MM.1S (cell line): ENCODE measurements around the gene FBXW12.

ENCODE experiments used
- DNase-seq: peaks from one replicate; pipeline ENCODE4 v3.0.0-alpha.2; 2015
- H2AFZ ChIP-seq: fragments of 300-600 bp; sonication (generic); 2 replicates; pipeline ENCODE4 v1.6.0; 2016; ENCODE audit warnings: antibody characterized with exemption, low read length
- H3F3A ChIP-seq: fragments of 300-600 bp; sonication (generic); 2 replicates; pipeline ENCODE4 v1.6.1; 2016; ENCODE audit warnings: mild to moderate bottlenecking, antibody characterized with exemption, low read length, moderate library complexity, mixed read lengths; ENCODE audit not compliant: insufficient read depth
- H3K27ac ChIP-seq: fragments of 300-600 bp; sonication (generic); 2 replicates; pipeline ENCODE4 v1.5.1; 2016; ENCODE audit warnings: mild to moderate bottlenecking, low read length
- H3K27me3 ChIP-seq: fragments of 300-600 bp; sonication (generic); replicated peaks from 2 replicates; pipeline ENCODE4 v1.6.0; 2016; ENCODE audit warnings: low read length; ENCODE audit not compliant: insufficient read depth
- H3K36me3 ChIP-seq: fragments of 300-600 bp; sonication (generic); replicated peaks from 2 replicates; pipeline ENCODE4 v1.6.1; 2016; ENCODE audit warnings: mild to moderate bottlenecking, low read length, mixed read lengths; ENCODE audit not compliant: insufficient read depth
- H3K4me1 ChIP-seq: fragments of 300-600 bp; sonication (generic); 2 replicates; pipeline ENCODE4 v1.6.1; 2016; ENCODE audit warnings: low read length, mixed read lengths
- H3K4me2 ChIP-seq: fragments of 300-600 bp; sonication (generic); 2 replicates; pipeline ENCODE4 v1.6.0; 2016; ENCODE audit warnings: low read depth, low read length
- H3K4me3 ChIP-seq: fragments of 300-600 bp; sonication (generic); 2 replicates; pipeline ENCODE4 v1.5.1; 2016; ENCODE audit warnings: low read length, mixed read lengths
- H3K79me2 ChIP-seq: fragments of 300-600 bp; sonication (generic); 2 replicates; pipeline ENCODE4 v1.6.1; 2016; ENCODE audit warnings: mixed run types, low read length, mixed read lengths
- H3K9ac ChIP-seq: fragments of 300-600 bp; sonication (generic); 2 replicates; pipeline ENCODE4 v1.6.1; 2016; ENCODE audit warnings: low read length, mixed read lengths
- H3K9me2 ChIP-seq: fragments of 300-600 bp; sonication (generic); replicated peaks from 2 replicates; pipeline ENCODE4 v1.6.1; 2016; ENCODE audit warnings: mild to moderate bottlenecking, low read length, mixed read lengths; ENCODE audit not compliant: insufficient read depth
- H3K9me3 ChIP-seq: fragments of 300-600 bp; sonication (generic); replicated peaks from 2 replicates; pipeline ENCODE4 v1.6.1; 2016; ENCODE audit warnings: mild to moderate bottlenecking, low read length, mixed read lengths; ENCODE audit not compliant: insufficient read depth
- H4K20me1 ChIP-seq: fragments of 300-600 bp; sonication (generic); 2 replicates; pipeline ENCODE4 v1.6.1; 2016; ENCODE audit warnings: mild to moderate bottlenecking, low read length, moderate library complexity, mixed read lengths; ENCODE audit not compliant: insufficient read depth
- CTCF ChIP-seq: fragments of 300-600 bp; sonication (generic); IDR thresholded peaks from 2 replicates; pipeline ENCODE4 v1.5.1; 2016; ENCODE audit warnings: antibody characterized with exemption, low read length, mixed read lengths
- EZH2 ChIP-seq: fragments of 300-600 bp; sonication (generic); optimal IDR thresholded peaks from 2 replicates; pipeline ENCODE3; 2017; ENCODE audit warnings: low read depth, mild to moderate bottlenecking, antibody characterized with exemption, low read length, mixed read lengths
- EZH2phosphoT487 ChIP-seq: fragments of 300-600 bp; sonication (generic); IDR thresholded peaks from 2 replicates; pipeline ENCODE4 v1.6.1; 2018; ENCODE audit warnings: antibody characterized with exemption, low read length

The FBXW12 gene

GRCh38 chr3:48436855-48437254 lies 64.8 kb downstream of the FBXW12 start:
- Histone ChIP-seq H3K9ac (no peak overlapping the region), H3F3A (peaks cover 6% of the 10 kb centered on the region; the same call in 1 of the 2 replicates), H2AFZ (no peak overlapping the region), H3K79me2 (peaks cover 29% of the 10 kb centered on the region), H3K9me3 (no peaks in the 10 kb centered on the region), H3K9me2 (no peaks in the 10 kb centered on the region), H3K4me2 (no peak overlapping the region), H3K36me3 (no peaks in the 10 kb centered on the region), H3K4me3 (no peak overlapping the region), H4K20me1 (no peaks in the 10 kb centered on the region), H3K27ac (no peak overlapping the region), H3K4me1 (peaks cover 11% of the 10 kb centered on the region), H3K27me3 (no peaks in the 10 kb centered on the region)
- TF ChIP-seq EZH2phosphoT487 (no peak), EZH2 (no peak), CTCF (no peak)
- DNase-seq, result no peak

- Histone ChIP-seq H2AFZ (no peak overlapping the region), H3K79me2 (peaks cover 36% of the 10 kb centered on the region), H3K9me3 (no peaks in the 10 kb centered on the region), H4K20me1 (no peaks in the 10 kb centered on the region), H3K27me3 (no peaks in the 10 kb centered on the region), H3K4me2 (no peak overlapping the region), H3K36me3 (no peaks in the 10 kb centered on the region), H3K4me3 (no peak overlapping the region), H3K4me1 (peaks cover 12% of the 10 kb centered on the region), H3K27ac (no peak overlapping the region), H3F3A (peaks cover 8% of the 10 kb centered on the region; the same call in 1 of the 2 replicates), H3K9me2 (no peaks in the 10 kb centered on the region), H3K9ac (no peak overlapping the region)
- DNase-seq, result no peak
- no peak for TF ChIP-seq CTCF
- TF ChIP-seq EZH2, result no peak
- TF ChIP-seq EZH2phosphoT487, result no peak
Observed at GRCh38 chr3:48437812-48438211, 65.8 kb downstream of the FBXW12 start.

- Histone ChIP-seq H2AFZ (peak within 1 kb of the TSS; percentile 99), H3K4me1 (peaks cover 12% of the 10 kb centered on the region), H3F3A (peaks cover 19% of the 10 kb centered on the region), H3K4me2 (peak within 1 kb of the TSS; percentile 84), H3K9ac (peak within 1 kb of the TSS; percentile 85), H3K9me2 (no peaks in the 10 kb centered on the region), H3K79me2 (peaks cover 37% of the 10 kb centered on the region), H3K27ac (peak within 1 kb of the TSS; percentile 65; the same call in 1 of the 2 replicates), H4K20me1 (no peaks in the 10 kb centered on the region), H3K27me3 (no peaks in the 10 kb centered on the region), H3K4me3 (peak within 1 kb of the TSS; percentile 98), H3K36me3 (no peaks in the 10 kb centered on the region), H3K9me3 (no peaks in the 10 kb centered on the region)
- DNase-seq, result peak; percentile 99
- TF ChIP-seq EZH2 (no peak), CTCF (no peak), EZH2phosphoT487 (no peak)
Observed at GRCh38 chr3:48439820-48440589, 68.0 kb downstream of the FBXW12 start, which contains the start of the genes CCDC51 and TMA7. TSS of gene CCDC51 (minus strand) at chr3:48440119. CDS start at chr3:48435128, 4,991 bp downstream. TSS of gene TMA7 (plus strand) at chr3:48440257. CDS start at chr3:48440297, 40 bp downstream.
